HG02623 (cell line): ENCODE data around the gene APEH.

Experiments used
- ATAC-seq: cut with Tn5 transposase; IDR thresholded peaks from one replicate; pipeline ENCODE4 v1.9.1; 2021; ENCODE audit warnings: moderate library complexity; ENCODE audit not compliant: unreplicated experiment

APEH gene

GRCh38 chr3:49711489-49711888 is 37.3 kb downstream of the APEH start:
- no peak for ATAC-seq

- no peak for ATAC-seq
These were observed 38.0 kb downstream of the APEH start for GRCh38 chr3:49712166-49712565.

- no peak for ATAC-seq
These were observed 38.6 kb downstream of the APEH start for GRCh38 chr3:49712631-49713317.

- ATAC-seq: no peak
These were observed 39.4 kb downstream of the APEH start for GRCh38 chr3:49713336-49714105.

- no peak for ATAC-seq
These were observed 40.8 kb downstream of the APEH start for GRCh38 chr3:49714728-49715550.

GRCh38 chr3:49715611-49716121 is 41.5 kb downstream of the APEH start:
- ATAC-seq: no peak

- ATAC-seq: no peak
These were observed 42.0 kb downstream of the APEH start for GRCh38 chr3:49716169-49716568.

- ATAC-seq: no peak
These were observed 42.6 kb downstream of the APEH start for GRCh38 chr3:49716691-49717210.

- ATAC-seq: no peak
These were observed 43.2 kb downstream of the APEH start for GRCh38 chr3:49717211-49717958.

- no peak for ATAC-seq
These were observed 44.1 kb downstream of the APEH start for GRCh38 chr3:49717959-49718857.

GRCh38 chr3:49718858-49719213 is 44.7 kb downstream of the APEH start:
- no peak for ATAC-seq

GRCh38 chr3:49719214-49719884 is 45.2 kb downstream of the APEH start, which contains the start of gene AMIGO3:
TSS of gene AMIGO3 (minus strand) at chr3:49719684. CDS start at chr3:49719465, 219 bp downstream.
- no peak for ATAC-seq

GRCh38 chr3:49720855-49721595 is 46.9 kb downstream of the APEH start:
- no peak for ATAC-seq

- no peak for ATAC-seq
These were observed 47.4 kb downstream of the APEH start for GRCh38 chr3:49721596-49721895.

GRCh38 chr3:49721896-49722781 is 48.0 kb downstream of the APEH start:
- ATAC-seq: no peak

GRCh38 chr3:49722896-49723295 is 48.7 kb downstream of the APEH start:
- no peak for ATAC-seq

GRCh38 chr3:49723296-49723627 is 49.1 kb downstream of the APEH start:
- ATAC-seq: no peak
